GM21423 (cell line): ENCODE measurements around the gene ARFIP1.
"Not testable (repeated sequence)": the region's sequence is repeated elsewhere in the genome, so short reads cannot be mapped to it uniquely, and the experiment has no call there.

Source experiments
- ATAC-seq: cut with Tn5 transposase; IDR thresholded peaks from one replicate; pipeline ENCODE4 v1.9.1; 2021; ENCODE audit warnings: mild to moderate bottlenecking, moderate library complexity; ENCODE audit not compliant: unreplicated experiment

The ARFIP1 gene

GRCh38 chr4:152887981-152888380, 108.2 kb downstream of the ARFIP1 start:
- no peak for ATAC-seq

- ATAC-seq = no peak
Observed at GRCh38 chr4:152892974-152893373, 113.2 kb downstream of the ARFIP1 start.

- ATAC-seq = no peak
Observed at GRCh38 chr4:152894673-152895072, 114.9 kb downstream of the ARFIP1 start.

- no peak for ATAC-seq
Observed at GRCh38 chr4:152896811-152897210, 117.1 kb downstream of the ARFIP1 start.

- not testable (repeated sequence) for ATAC-seq
Observed at GRCh38 chr4:152898133-152898532, 118.4 kb downstream of the ARFIP1 start.

- no peak for ATAC-seq
Observed at GRCh38 chr4:152898606-152899005, 118.9 kb downstream of the ARFIP1 start.

- no peak for ATAC-seq
Observed at GRCh38 chr4:152900395-152900794, 120.6 kb downstream of the ARFIP1 start.

- ATAC-seq = no peak
Observed at GRCh38 chr4:152901205-152901604, 121.5 kb downstream of the ARFIP1 start.

- ATAC-seq = no peak
Observed at GRCh38 chr4:152903658-152904057, 123.9 kb downstream of the ARFIP1 start.

- no peak for ATAC-seq
Observed at GRCh38 chr4:152909901-152910300, 130.1 kb downstream of the ARFIP1 start.

- ATAC-seq = no peak
Observed at GRCh38 chr4:152910521-152910920, 130.8 kb downstream of the ARFIP1 start.

- no peak for ATAC-seq
Observed at GRCh38 chr4:152917543-152918395, 138.0 kb downstream of the ARFIP1 start.

GRCh38 chr4:152919826-152920225, 140.1 kb downstream of the ARFIP1 start:
- no peak for ATAC-seq

- no peak for ATAC-seq
Observed at GRCh38 chr4:152920768-152921167, 141.0 kb downstream of the ARFIP1 start.

- no peak for ATAC-seq
Observed at GRCh38 chr4:152921284-152921683, 141.5 kb downstream of the ARFIP1 start.

GRCh38 chr4:152925851-152926250, 146.1 kb downstream of the ARFIP1 start:
- no peak for ATAC-seq

GRCh38 chr4:152926959-152927358, 147.2 kb downstream of the ARFIP1 start:
- no peak for ATAC-seq

- ATAC-seq = no peak
Observed at GRCh38 chr4:152927737-152928136, 148.0 kb downstream of the ARFIP1 start.

- no peak for ATAC-seq
Observed at GRCh38 chr4:152928286-152928685, 148.5 kb downstream of the ARFIP1 start.

- no peak for ATAC-seq
Observed at GRCh38 chr4:152929888-152930287, 150.1 kb downstream of the ARFIP1 start.

GRCh38 chr4:152935143-152935542, 155.4 kb downstream of the ARFIP1 start:
- ATAC-seq = no peak

- ATAC-seq = no peak
Observed at GRCh38 chr4:152935631-152936445, 156.1 kb downstream of the ARFIP1 start, which contains the start of gene FHDC1. TSS of gene FHDC1 (plus strand) at chr4:152936323. CDS start at chr4:152943058, 6,735 bp downstream.
